ENCODE data around the gene GALNTL6. TPM values are rescaled to one million over a fixed set of nuclear protein-coding genes. Genes with fewer than 3 reads are reported as not detected.
"Not testable (repeated sequence)": the region's sequence is repeated elsewhere in the genome, so short reads cannot be mapped to it uniquely, and the experiment has no call there.

Gene GALNTL6
- total RNA-seq, 3 donors from 2014 or later: not detected

GRCh38 chr4:172950990-172951389 lies 1137.8 kb downstream of the GALNTL6 start:
- no peak for ATAC-seq

GRCh38 chr4:172951679-172952451 lies 1138.7 kb downstream of the GALNTL6 start:
- peaks cover 4% of the 10 kb centered on the region for H3K27me3 Mint-ChIP-seq (ENCODE audit: low read depth)

More at GRCh38 chr4:172950990-172951389, 1137.8 kb downstream of the GALNTL6 start:
- H3K4me1 Mint-ChIP-seq (ENCODE audit: low read depth): no peaks in the 10 kb centered on the region
- H3K9me3 Mint-ChIP-seq: no peaks in the 10 kb centered on the region
- H3K36me3 Mint-ChIP-seq (ENCODE audit: insufficient read depth): no peaks in the 10 kb centered on the region
- H3K27me3 Mint-ChIP-seq (ENCODE audit: low read depth): peaks cover 4% of the 10 kb centered on the region
- H3K4me3 Mint-ChIP-seq: no peak overlapping the region
- no peak for DNase-seq

GRCh38 chr4:172953896-172954568 lies 1140.8 kb downstream of the GALNTL6 start:
- ATAC-seq (no peak), DNase-seq (no peak)
- no peaks in the 10 kb centered on the region for H3K4me1 Mint-ChIP-seq (ENCODE audit: low read depth)
- H3K27me3 Mint-ChIP-seq (ENCODE audit: low read depth): peaks cover 4% of the 10 kb centered on the region
- no peaks in the 10 kb centered on the region for H3K36me3 Mint-ChIP-seq (ENCODE audit: insufficient read depth)
- H3K9me3 Mint-ChIP-seq: no peaks in the 10 kb centered on the region
- H3K4me3 Mint-ChIP-seq: no peak overlapping the region

More at GRCh38 chr4:172951679-172952451, 1138.7 kb downstream of the GALNTL6 start:
- DNase-seq (no peak), ATAC-seq (no peak)
- Mint-ChIP-seq H3K4me3 (no peak overlapping the region), H3K4me1 (ENCODE audit: low read depth) (no peaks in the 10 kb centered on the region), H3K9me3 (no peaks in the 10 kb centered on the region), H3K36me3 (ENCODE audit: insufficient read depth) (no peaks in the 10 kb centered on the region)

GRCh38 chr4:172956340-172956739 lies 1143.1 kb downstream of the GALNTL6 start:
- not testable (repeated sequence) for H3K9me3 Mint-ChIP-seq; ATAC-seq; H3K4me1 Mint-ChIP-seq (ENCODE audit: low read depth); H3K4me3 Mint-ChIP-seq; DNase-seq; H3K36me3 Mint-ChIP-seq (ENCODE audit: insufficient read depth)
- H3K27me3 Mint-ChIP-seq (ENCODE audit: low read depth): peaks cover 10% of the 10 kb centered on the region

GRCh38 chr4:172957216-172957615 lies 1144.0 kb downstream of the GALNTL6 start:
- Mint-ChIP-seq H3K4me1 (ENCODE audit: low read depth) (no peaks in the 10 kb centered on the region), H3K36me3 (ENCODE audit: insufficient read depth) (no peaks in the 10 kb centered on the region), H3K27me3 (ENCODE audit: low read depth) (peaks cover 10% of the 10 kb centered on the region), H3K9me3 (no peaks in the 10 kb centered on the region), H3K4me3 (no peak overlapping the region)
- no peak for DNase-seq
- no peak for ATAC-seq

GRCh38 chr4:172962564-172963353 lies 1149.6 kb downstream of the GALNTL6 start:
- H3K4me1 Mint-ChIP-seq (ENCODE audit: low read depth): no peaks in the 10 kb centered on the region
- peaks cover 4% of the 10 kb centered on the region for H3K9me3 Mint-ChIP-seq
- DNase-seq (no peak), ATAC-seq (no peak)
- H3K36me3 Mint-ChIP-seq (ENCODE audit: insufficient read depth): no peaks in the 10 kb centered on the region
- H3K27me3 Mint-ChIP-seq (ENCODE audit: low read depth): peaks cover 12% of the 10 kb centered on the region
- no peak overlapping the region for H3K4me3 Mint-ChIP-seq

GRCh38 chr4:172963498-172964294 lies 1150.5 kb downstream of the GALNTL6 start:
- DNase-seq (no peak), ATAC-seq (no peak)
- H3K27me3 Mint-ChIP-seq (ENCODE audit: low read depth): peaks cover 12% of the 10 kb centered on the region
- H3K36me3 Mint-ChIP-seq (ENCODE audit: insufficient read depth): no peaks in the 10 kb centered on the region
- no peaks in the 10 kb centered on the region for H3K4me1 Mint-ChIP-seq (ENCODE audit: low read depth)
- H3K4me3 Mint-ChIP-seq: no peak overlapping the region
- H3K9me3 Mint-ChIP-seq: peaks cover 4% of the 10 kb centered on the region

GRCh38 chr4:172970189-172970588 lies 1157.0 kb downstream of the GALNTL6 start:
- ATAC-seq; H3K27me3 Mint-ChIP-seq (ENCODE audit: low read depth); H3K36me3 Mint-ChIP-seq (ENCODE audit: insufficient read depth); DNase-seq; H3K4me1 Mint-ChIP-seq (ENCODE audit: low read depth); H3K4me3 Mint-ChIP-seq: not testable (repeated sequence)
- H3K9me3 Mint-ChIP-seq: peaks cover 25% of the 10 kb centered on the region

- H3K36me3 Mint-ChIP-seq (ENCODE audit: insufficient read depth): no peaks in the 10 kb centered on the region
- H3K27me3 Mint-ChIP-seq (ENCODE audit: low read depth): peaks cover 10% of the 10 kb centered on the region
- H3K4me1 Mint-ChIP-seq (ENCODE audit: low read depth): no peaks in the 10 kb centered on the region
- H3K9me3 Mint-ChIP-seq: peaks cover 15% of the 10 kb centered on the region
- ATAC-seq (no peak), DNase-seq (no peak)
- no peak overlapping the region for H3K4me3 Mint-ChIP-seq
Observed at GRCh38 chr4:172974586-172974985, 1161.4 kb downstream of the GALNTL6 start.

GRCh38 chr4:172975651-172976229 lies 1162.5 kb downstream of the GALNTL6 start:
- Mint-ChIP-seq H3K4me3 (no peak overlapping the region), H3K9me3 (peaks cover 4% of the 10 kb centered on the region), H3K4me1 (ENCODE audit: low read depth) (no peaks in the 10 kb centered on the region), H3K36me3 (ENCODE audit: insufficient read depth) (no peaks in the 10 kb centered on the region), H3K27me3 (ENCODE audit: low read depth) (peaks cover 10% of the 10 kb centered on the region)
- ATAC-seq (no peak), DNase-seq (no peak)

GRCh38 chr4:172977491-172978041 lies 1164.4 kb downstream of the GALNTL6 start:
- H3K9me3 Mint-ChIP-seq; DNase-seq; H3K4me3 Mint-ChIP-seq; ATAC-seq; H3K4me1 Mint-ChIP-seq (ENCODE audit: low read depth); H3K36me3 Mint-ChIP-seq (ENCODE audit: insufficient read depth); H3K27me3 Mint-ChIP-seq (ENCODE audit: low read depth): not testable (repeated sequence)

- Mint-ChIP-seq H3K4me1 (ENCODE audit: low read depth) (no peaks in the 10 kb centered on the region), H3K36me3 (ENCODE audit: insufficient read depth) (no peaks in the 10 kb centered on the region), H3K4me3 (no peak overlapping the region), H3K27me3 (ENCODE audit: low read depth) (peaks cover 7% of the 10 kb centered on the region), H3K9me3 (no peaks in the 10 kb centered on the region)
- DNase-seq (no peak), ATAC-seq (no peak)
Observed at GRCh38 chr4:172978848-172979247, 1165.6 kb downstream of the GALNTL6 start.

- Mint-ChIP-seq H3K27me3 (ENCODE audit: low read depth) (peaks cover 7% of the 10 kb centered on the region), H3K4me1 (ENCODE audit: low read depth) (no peaks in the 10 kb centered on the region), H3K4me3 (no peak overlapping the region), H3K36me3 (ENCODE audit: insufficient read depth) (no peaks in the 10 kb centered on the region), H3K9me3 (no peaks in the 10 kb centered on the region)
- DNase-seq (no peak), ATAC-seq (no peak)
Observed at GRCh38 chr4:172979332-172979731, 1166.1 kb downstream of the GALNTL6 start.

All from activated T-cell treated with anti-CD3 and anti-CD28 coated beads, Interleukin-2, amount 50 U/mL, for 4 hours (primary cell).